Thyroid gland (tissue), 4 donors: ENCODE data around the gene GSTCD. TPM values are rescaled to one million over a fixed set of nuclear protein-coding genes. Genes with fewer than 3 reads are reported as not detected.

Source experiments
- DNase-seq, 2 donors: peaks; one replicate each; pipeline ENCODE4 v3.0.0-alpha.2; 2019
- H3K27ac ChIP-seq, 3 donors: fragments of 200-600 bp; sonication (generic); 1 replicate in 2 of 3; 2 replicates in 1 of 3; pipeline ENCODE4 v1.5.1; 2016 to 2019; ENCODE audit warnings: mild to moderate bottlenecking in 1 of 3, moderate library complexity in 1 of 3
- H3K27me3 ChIP-seq: fragments of 200-600 bp; sonication (generic); one replicate; pipeline ENCODE4 v1.5.1; 2019
- H3K36me3 ChIP-seq, 2 donors: fragments of 200-600 bp; sonication (generic); one replicate each; pipeline ENCODE4 v1.5.1; 2016 to 2019
- H3K4me1 ChIP-seq, 2 donors: fragments of 200-600 bp; sonication (generic); one replicate each; pipeline ENCODE4 v1.5.1; 2017 to 2019
- H3K4me3 ChIP-seq, 3 donors: fragments of 200-600 bp; sonication (generic); replicated peaks in 1 of 3; 1 replicate in 2 of 3; 2 replicates in 1 of 3; pipeline ENCODE4 v1.5.1; 2016; ENCODE audit warnings: mild to moderate bottlenecking in 1 of 3
- H3K9me3 ChIP-seq: fragments of 200-600 bp; sonication (generic); one replicate; pipeline ENCODE4 v1.5.1; 2017
- CTCF ChIP-seq, 6 experiments: fragments of 200-600 bp in 3 of 6; fragments of 450-650 bp in 3 of 6; sonication (generic) in 3 of 6; IDR thresholded peaks; one replicate each; pipeline ENCODE4 v1.5.1; 2016 to 2019; ENCODE audit warnings: antibody characterized with exemption in 6 of 6, mild to moderate bottlenecking in 2 of 6, inconsistent platforms in 1 of 6, moderate library complexity in 1 of 6
- POLR2A ChIP-seq, 2 donors: fragments of 450-650 bp; IDR thresholded peaks; one replicate each; pipeline ENCODE4 v1.6.1; 2017; ENCODE audit warnings: antibody characterized with exemption in 2 of 2, mild to moderate bottlenecking in 2 of 2, moderate library complexity in 1 of 2
- WGBS, 2 donors: methylation state at CpG; one replicate each; pipeline ENCODE4 v1.1.5; 2017; 5-methylcytosine and 5-hydroxymethylcytosine counted together
- intact Hi-C: fragments of 100-400 bp; cut with DNase I; formaldehyde crosslinking; loops from one replicate; pipeline ENCODE4 v1.15.1; 2023
- total RNA-seq, 4 donors: library from RNA; depleted of rRNA; stranded (reverse); fragments of >200 nt; gene quantifications; one replicate each; pipeline ENCODE4 v1.2.3, GENCODE V29; 2016

GSTCD gene
- total RNA-seq, 4 donors from 2014 or later, result 9.4 to 18.9 (median 15.2) TPM

GRCh38 chr4:105805501-105806120 lies 97.0 kb downstream of the GSTCD start:
- Histone ChIP-seq H3K27ac (no peak overlapping the region), H3K4me3 (no peak overlapping the region), H3K36me3 (no peaks in the 10 kb centered on the region), H3K27me3 (no peaks in the 10 kb centered on the region), H3K4me1 (no peaks in the 10 kb centered on the region), H3K9me3 (no peaks in the 10 kb centered on the region)
- TF ChIP-seq CTCF (IDR thresholded peaks at IDR 0.05), result no peak
- TF ChIP-seq POLR2A (IDR thresholded peaks at IDR 0.05), result no peak
- DNase-seq, result no peak
- intact Hi-C loops, result no loop called here
- 92 to 95% methylated on average over 1 of the region's 1 CpG for WGBS, 2 donors

GRCh38 chr4:105807496-105807895 lies 98.9 kb downstream of the GSTCD start:
- WGBS, 2 donors, result 79 to 81% methylated on average over 2 of the region's 2 CpGs
- DNase-seq, result no peak
- no peaks in the 10 kb centered on the region for H3K4me1 ChIP-seq

GRCh38 chr4:105808030-105808749 lies 99.6 kb downstream of the GSTCD start:
- no peak overlapping the region for H3K4me3 ChIP-seq
- DNase-seq, result no peak

More at GRCh38 chr4:105807496-105807895, 98.9 kb downstream of the GSTCD start:
- Histone ChIP-seq H3K4me3 (no peak overlapping the region), H3K27me3 (no peaks in the 10 kb centered on the region), H3K27ac (no peak overlapping the region), H3K9me3 (no peaks in the 10 kb centered on the region), H3K36me3 (no peaks in the 10 kb centered on the region)
- TF ChIP-seq CTCF (IDR thresholded peaks at IDR 0.05), result no peak
- no peak for TF ChIP-seq POLR2A (IDR thresholded peaks at IDR 0.05)
- intact Hi-C loops, result no loop called here

GRCh38 chr4:105808750-105809041 lies 100.1 kb downstream of the GSTCD start:
- H3K4me1 ChIP-seq, result no peaks in the 10 kb centered on the region
- DNase-seq, result no peak
- no peaks in the 10 kb centered on the region for H3K9me3 ChIP-seq
- H3K36me3 ChIP-seq, result no peaks in the 10 kb centered on the region
- WGBS, 2 donors, result 72 to 92% methylated on average over 3 of the region's 3 CpGs
- H3K4me3 ChIP-seq, result no peak overlapping the region
- TF ChIP-seq POLR2A (IDR thresholded peaks at IDR 0.05), result no peak
- no peak for TF ChIP-seq CTCF (IDR thresholded peaks at IDR 0.05)
- no peak overlapping the region for H3K27ac ChIP-seq
- intact Hi-C loops, result no loop called here
- H3K27me3 ChIP-seq, result no peaks in the 10 kb centered on the region

More at GRCh38 chr4:105808030-105808749, 99.6 kb downstream of the GSTCD start:
- Histone ChIP-seq H3K27me3 (no peaks in the 10 kb centered on the region), H3K4me1 (no peaks in the 10 kb centered on the region), H3K36me3 (no peaks in the 10 kb centered on the region), H3K9me3 (no peaks in the 10 kb centered on the region), H3K27ac (no peak overlapping the region)
- intact Hi-C loops, result no loop called here
- TF ChIP-seq CTCF (IDR thresholded peaks at IDR 0.05), result no peak
- no peak for TF ChIP-seq POLR2A (IDR thresholded peaks at IDR 0.05)
- 82 to 91% methylated on average over 3 of the region's 3 CpGs for whole genome bisulfite sequencing, 2 donors

GRCh38 chr4:105815701-105816100 lies 107.1 kb downstream of the GSTCD start:
- Histone ChIP-seq H3K27ac (no peak overlapping the region), H3K27me3 (no peaks in the 10 kb centered on the region), H3K36me3 (no peaks in the 10 kb centered on the region), H3K4me1 (no peaks in the 10 kb centered on the region), H3K9me3 (no peaks in the 10 kb centered on the region), H3K4me3 (no peak overlapping the region)
- 91 to 95% methylated on average over 1 of the region's 1 CpG for WGBS, 2 donors
- no peak for DNase-seq
- intact Hi-C loops, result no loop called here
- TF ChIP-seq POLR2A (IDR thresholded peaks at IDR 0.05) (no peak), CTCF (IDR thresholded peaks at IDR 0.05) (no peak)
